GOT3 (cell line): ENCODE data around the gene NEO1.

Experiments
- DNase-seq: peaks from one replicate; lab custom pipeline; 2025; ENCODE audit warnings: mixed read lengths; lab: John Stamatoyannopoulos, UW

The NEO1 gene

DNA sequence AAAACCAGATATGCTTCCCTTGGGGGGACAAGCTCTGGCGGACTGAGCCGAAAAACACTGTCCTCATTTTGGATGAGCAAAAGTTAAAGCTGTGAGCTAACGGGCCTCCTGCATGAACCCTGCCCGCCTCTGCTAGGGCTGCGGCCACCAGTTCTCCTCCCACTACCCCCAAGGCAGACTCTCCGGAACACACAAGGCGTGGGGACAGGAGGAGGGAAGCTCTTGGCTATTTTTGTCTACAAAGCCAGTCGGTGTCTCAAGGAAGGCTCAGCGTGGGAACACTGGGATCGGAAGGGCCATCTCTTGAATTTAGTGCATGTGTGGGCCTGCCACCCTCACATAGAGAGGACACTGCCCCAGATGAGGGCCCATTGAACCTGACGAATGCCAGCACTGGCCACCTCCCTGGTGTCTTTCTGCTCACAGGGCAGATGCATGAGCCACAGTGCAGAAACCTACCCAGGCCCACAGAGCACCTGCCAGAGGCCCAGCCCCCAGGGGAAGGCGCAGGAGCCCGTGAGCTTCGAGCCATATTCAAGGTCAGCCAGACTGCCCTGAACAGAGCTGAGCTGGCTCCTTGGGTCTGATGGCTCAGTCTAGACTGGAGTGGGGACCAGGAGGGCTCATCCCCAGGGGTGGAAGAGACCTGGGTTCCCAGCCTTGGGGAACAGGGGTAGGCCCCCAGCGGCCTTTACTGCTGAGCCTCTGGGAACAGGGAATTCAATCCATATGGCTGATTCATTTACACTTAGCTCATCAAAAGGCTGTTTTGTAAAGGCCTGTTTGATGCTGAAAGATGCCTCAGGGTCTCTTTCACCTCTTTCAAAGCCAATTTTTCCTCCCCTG, 278.2 kb downstream of the NEO1 start:
- DNase-seq = no peak

DNA sequence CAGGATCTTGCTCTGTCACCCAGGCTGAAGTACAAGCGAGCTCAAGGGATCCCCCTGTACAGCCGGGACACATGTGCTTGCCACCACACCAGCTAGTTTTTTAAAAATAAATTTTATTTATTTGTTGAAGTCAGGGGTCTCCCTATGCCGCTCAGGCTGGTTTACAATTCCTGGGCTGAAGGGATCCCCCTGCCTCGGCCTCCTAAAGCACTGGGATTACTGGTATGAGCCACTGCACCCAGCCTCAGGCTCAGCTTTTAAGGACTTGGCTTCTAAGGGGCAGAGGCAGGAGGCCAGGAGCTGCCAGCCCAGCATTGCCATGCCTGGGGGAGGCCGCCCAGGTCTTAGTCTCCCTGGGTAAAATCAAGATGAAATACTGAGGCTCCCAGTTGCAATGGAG, 279.2 kb downstream of the NEO1 start:
- DNase-seq = no peak

DNA sequence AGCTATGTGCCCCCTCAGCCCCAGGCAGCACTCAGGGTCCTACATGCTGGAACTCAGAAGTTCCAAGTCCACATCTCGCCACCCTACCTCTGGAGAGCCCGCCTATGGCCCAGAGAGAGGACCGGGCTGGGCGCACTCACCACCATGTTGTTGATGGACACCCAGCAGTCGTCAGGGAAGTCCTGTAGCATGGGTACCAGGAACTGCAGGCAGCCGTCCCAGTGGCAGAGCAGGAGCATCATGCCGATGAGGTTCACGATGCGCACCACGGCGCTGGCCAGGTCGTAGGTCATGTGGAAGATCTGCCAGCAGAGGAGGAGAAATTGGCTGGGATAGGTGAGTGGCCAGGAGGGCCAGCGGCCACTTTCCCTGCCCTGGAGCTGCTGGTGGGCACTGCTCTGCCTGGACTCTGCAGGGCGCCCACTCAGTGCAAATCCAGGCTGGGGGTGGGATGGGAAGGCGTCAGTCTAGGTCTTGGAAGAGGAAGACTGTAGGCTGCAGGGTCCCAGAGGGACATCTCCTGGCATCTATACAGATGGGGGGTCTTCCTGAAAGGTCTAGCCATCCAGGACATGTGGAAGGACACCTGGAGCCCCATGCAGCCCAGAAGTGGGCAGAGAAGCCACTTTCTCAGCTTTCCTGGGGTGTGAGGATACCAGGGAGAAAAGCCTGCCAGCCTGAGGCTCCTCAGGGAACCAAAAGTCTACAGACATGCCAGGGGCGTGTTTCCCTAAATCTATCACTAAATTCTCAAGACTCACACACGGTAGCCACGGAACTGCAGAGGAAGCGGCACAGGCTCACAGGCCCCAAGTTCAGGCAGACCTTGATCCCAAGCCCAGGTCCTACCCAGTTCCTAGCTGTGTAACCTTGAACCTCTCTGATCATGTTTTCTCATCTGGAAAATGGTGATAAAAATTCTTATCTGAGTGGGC, 280.0 kb downstream of the NEO1 start:
- no peak for DNase-seq

DNA sequence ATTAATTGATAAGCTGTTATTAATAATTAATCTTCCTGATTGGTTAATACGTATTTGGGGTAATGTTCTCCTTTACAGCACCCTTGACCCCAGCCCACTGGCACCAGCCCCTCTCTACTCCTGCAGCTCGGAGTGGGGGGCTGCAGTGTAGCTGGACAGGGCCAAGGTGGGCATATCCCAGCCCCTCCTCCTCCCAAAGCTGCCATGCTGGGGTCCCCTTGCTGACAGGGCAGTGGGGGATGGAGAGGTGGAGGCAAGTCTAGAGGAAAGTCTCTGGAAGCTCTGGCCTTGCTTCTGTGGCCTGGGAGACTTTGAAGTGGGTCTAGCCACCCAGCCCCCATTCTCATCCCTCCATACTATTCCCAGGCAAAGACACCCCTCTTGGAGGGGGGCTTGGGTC, 280.7 kb downstream of the NEO1 start:
- DNase-seq = no peak

DNA sequence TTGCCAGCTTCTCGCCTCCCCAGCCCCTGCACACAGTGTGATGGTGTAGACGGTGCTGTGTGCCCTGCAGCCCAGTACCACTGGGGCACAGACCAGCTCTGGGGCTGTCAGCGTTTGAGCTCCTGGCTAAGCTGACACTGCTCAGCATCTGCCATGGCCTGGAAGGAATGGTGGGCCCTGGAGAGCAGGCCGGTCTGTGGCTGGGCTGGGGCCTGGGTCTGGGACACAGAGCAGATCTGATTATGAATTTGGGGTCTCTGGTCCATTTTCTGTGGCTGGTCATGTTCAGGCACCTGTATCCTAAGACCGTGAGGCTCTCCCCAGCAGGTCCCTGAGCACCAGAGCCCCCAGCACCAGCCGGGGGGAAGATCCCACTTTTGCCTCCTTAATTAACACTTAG, 281.8 kb downstream of the NEO1 start:
- no peak for DNase-seq

DNA sequence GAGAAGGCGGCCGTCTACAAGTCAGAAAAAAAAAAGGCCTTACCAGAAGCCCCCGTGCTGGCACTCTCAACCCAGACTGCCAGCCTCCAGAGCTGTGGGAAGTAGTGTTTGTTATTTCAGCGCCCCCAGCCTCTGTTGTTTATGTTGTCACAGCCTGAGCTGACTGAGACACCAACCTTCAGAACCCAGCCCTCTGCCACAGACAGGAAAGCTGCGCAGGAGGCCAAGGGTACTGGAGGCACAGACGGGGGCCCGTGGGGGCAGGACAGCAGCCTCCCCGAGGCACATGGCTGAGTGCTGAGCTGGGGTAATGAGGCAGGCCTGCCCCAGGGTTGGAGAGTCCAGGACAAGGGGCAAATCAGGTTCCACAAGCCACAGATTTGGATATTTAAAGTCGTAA, 282.8 kb downstream of the NEO1 start:
- no peak for DNase-seq

DNA sequence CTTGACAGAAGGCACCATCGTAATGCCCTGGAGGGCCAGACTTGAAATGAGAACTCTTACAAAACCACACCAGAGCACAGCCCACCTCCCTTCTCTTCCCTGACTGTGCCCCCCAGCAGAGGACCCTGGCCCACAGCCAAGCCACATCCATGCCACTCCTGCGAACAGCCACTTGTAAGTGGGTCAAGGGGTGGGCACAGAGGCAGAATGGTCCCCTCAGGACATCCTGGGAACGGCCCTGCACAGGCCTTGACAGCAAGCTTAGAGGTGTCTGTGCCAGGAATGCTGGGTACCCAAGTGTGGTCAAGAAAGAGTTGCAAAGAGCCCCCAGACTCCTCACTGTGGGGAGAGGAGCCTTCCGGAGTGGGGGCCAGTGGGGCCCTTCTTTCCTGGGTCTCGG, 283.2 kb downstream of the NEO1 start:
- DNase-seq = no peak

DNA sequence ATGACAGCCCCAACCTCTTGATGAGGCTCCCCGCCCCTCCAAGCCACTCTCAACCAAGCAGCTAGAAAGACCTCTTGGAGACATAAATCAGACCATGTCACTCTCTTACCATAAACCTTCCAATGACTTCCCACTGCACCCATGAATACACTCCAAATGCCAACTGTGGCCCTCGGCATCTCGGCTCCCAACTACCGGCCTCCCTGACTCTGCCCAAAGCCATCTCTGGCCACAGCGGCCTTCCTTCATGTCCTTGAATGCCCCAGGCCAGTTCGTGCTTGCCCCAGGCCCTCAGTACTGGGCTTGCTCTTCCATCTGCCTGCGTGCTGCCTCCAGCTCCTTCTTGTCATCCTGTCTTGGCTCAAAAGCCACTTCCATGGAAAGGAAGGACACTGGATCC, 284.5 kb downstream of the NEO1 start:
- DNase-seq = no peak

DNA sequence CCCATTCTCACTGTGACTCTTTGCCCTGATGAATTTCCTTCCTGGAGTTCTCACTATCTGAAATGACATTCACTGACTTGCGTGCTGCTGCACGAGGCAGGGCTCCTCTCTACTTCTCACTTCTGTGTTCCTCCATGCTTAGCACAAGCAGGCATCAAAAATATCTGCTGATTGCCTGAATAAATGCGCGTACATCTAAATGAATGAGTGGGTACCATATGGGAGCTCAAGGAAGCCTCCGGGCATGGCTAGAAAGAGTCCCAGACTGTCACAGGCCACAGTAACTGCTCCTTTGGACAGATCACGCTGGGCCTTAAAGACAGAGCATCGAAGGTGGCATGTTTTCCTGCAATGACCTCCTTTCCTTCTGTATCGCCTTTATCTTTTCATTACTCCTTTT, 284.9 kb downstream of the NEO1 start:
- no peak for DNase-seq

DNA sequence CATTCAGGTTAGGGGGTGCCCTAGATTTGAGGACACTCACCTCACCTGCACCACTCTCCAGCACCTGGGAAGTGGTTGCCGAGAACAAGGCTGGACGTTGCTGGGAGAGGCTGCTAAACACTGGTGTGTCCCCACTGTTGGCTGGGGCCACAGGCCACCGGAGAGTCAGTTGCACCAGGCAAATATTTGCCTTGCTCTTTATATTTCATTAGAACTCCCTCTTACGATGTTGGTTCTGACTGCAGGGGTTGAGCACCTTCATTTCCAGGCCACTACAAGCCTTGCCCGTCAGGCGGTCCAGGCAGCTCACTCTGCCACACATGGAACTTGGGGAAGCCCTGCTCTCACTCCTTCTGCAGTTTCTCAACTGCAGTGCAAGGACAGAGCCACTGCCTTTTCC, 285.8 kb downstream of the NEO1 start:
- no peak for DNase-seq

DNA sequence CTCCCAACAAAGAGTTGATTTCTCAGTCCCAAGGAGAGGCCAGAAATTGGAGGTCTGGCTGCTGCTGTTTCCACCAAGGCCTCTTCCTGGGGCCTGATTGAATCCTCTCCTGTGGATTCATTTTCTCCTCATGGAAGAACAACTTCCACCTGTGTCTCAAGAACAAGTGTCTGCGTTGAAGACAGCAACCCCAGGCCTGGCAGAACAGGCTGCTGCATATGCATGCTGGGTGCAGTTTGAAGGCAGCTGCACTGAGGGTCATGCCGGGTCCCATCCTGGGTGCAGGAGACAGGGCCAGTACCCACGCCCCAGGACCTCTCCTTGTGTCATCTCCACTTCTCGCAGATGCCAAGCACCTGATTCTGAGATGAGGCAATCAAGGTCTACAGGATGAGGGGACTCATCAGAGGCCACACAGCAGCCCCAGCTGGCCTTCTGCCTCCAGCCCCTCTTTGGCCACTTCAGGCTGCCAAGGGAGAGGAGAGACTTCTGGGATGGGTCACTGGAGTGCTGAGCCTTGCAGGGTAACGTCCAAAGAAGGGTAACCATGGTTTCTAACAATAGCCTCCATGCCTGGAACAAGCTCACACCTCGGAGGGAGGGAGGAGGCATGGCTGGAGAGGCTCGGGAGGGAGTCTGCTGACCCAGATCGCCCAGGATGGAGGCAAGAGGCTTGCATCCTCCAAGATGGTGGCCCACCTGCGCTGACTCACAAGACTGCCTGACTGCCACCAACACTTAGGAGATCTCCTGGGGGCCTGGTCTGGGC, 286.5 kb downstream of the NEO1 start:
- DNase-seq = no peak

DNA sequence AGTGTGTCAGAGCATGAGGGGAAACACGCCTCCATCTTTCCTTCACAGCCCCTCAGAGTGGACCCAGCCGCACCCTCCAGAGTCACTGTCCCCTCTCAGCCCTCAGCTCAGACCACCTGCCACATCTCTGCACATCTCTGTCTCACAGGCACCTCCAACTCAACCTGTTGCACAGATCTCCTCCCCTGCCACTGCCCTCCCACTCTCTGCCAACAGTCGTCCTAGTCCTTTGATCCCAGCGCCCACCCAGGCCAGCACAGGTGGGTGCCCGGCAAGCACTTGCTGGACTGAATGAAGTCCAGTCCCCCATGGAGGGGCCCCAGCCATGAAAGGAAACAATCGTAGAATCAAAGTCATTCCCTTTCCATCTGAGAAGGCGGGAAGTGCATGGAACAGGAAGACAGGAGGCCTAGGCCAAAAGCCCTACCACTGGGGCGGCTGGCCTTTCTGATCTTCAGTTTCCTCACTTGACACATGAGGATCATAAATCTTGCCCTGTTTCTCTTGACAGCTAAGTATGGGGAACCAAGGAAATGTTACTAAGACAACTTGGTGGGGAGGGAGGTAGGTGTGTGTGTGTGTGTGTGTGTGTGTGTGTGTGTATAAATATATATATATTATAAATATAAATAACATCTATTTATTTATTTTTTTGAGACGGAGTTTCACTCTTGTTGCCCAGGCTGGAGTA, 288.4 kb downstream of the NEO1 start:
- no peak for DNase-seq

DNA sequence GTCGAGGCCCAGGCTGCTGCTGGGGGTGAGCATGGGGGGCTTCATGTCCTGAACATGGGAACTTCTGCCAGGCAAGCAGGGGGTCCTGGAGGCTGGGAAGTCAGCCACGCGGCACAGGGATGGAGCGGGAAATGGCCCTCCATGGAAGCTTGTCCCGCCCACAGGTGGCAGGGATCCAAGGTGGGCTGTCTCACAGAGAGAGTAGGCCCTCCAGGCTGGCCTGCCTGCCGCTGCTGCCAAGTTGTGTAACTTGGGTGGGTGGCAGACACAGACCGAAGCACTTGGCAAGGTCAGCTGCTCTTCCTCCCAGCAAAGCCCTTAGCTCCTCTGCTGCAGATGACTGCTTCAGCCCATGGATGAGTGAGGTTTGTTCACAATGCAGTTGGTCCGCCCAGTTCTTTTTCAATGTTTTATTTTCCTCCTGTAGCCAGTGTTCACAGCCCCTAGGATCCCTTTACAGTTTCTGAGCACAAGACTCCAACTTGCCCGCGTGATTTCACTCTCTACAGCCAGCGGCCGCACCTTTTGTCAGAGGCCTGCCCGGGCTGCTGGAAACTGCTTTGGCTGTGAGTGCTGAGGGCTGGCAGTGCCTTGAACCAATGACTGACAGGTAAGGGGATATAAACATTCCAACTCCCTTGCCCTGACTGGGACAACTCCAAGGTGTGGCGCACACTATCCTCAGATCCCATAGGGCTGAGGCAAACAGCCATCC, 289.8 kb downstream of the NEO1 start:
- no peak for DNase-seq

DNA sequence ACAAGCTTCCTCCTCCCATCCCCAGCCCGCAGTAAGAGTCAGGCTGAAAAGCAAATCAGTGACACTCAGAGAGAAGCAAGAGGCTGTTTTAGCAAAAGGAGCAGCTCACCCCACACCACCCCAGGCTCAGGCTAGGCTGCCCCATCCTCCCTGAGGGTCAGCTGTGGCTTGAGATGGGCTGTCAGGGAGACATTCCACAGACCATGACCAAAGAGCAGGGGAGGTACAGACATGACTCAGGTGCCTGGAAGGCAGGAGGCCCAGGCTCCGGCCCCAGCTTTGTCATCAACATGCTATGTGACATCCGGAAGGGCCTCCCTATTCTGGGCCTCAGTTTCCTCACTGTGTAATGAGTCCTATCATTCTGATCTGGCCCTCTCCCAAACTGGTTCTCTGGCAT, 291.8 kb downstream of the NEO1 start:
- no peak for DNase-seq

DNA sequence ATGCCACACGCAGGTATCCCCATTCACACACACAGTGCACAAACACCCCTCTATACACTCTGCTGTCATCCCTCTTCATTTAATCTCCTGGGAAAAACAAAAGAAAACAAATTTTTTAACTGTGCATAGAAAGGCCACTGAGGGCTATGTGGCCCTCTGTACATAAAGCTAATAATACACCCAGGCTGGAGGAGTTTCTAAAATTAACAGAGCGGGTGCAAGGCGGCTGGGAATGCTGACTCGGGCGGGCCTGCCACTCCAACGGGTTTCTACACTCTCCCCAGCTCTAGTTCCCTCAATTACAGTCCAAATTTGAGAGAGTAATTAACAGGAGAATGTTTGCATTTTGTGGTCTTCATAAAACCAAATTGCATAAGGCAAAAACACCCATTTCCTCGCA, 293.4 kb downstream of the NEO1 start:
- no peak for DNase-seq

DNA sequence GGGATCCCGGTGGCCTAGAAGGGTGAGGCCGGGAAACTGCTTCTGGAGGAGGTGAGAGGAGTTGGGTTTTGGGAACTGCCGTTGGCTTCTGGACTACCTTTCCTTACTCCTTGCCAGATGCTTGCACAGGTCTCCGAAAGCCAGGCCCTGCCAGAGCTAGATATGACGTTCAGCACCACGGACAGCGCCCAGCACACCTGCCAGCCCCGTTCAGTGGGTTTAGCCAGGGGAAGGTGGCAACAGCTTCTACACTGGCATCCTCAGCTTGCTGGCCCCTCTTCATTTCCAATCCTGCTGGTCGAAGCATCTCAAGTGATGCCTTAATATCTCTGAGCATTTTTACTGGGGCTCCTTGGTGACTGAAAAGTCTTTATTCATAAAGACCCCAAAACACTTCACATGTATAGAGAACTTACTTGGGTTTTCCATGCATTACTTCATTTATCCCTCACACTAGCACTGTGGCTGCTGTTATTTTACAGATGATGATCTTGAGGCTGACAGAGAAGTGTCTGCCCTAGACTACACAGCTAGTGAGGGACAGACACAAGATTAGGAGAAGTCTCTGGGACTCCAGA, 294.6 kb downstream of the NEO1 start:
- DNase-seq = no peak

DNA sequence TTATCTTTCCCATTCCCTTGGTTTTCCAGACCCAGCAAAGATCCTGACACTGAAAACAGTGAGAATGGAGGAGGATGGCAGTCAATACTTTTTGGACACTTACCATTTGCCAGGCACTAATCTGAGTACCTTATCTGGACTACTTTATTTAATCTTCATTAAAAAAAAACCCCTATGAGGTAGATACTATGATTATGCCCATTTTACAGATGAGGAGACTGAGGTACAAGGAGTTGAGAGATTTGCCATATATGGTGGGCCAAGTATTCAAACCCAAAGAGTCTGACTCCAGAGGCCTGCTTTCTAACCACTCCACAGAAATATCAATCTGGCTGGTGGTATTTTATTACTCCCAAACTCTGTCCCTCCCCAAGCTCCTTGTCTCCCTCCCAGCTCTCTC, 296.9 kb downstream of the NEO1 start:
- DNase-seq = no peak

DNA sequence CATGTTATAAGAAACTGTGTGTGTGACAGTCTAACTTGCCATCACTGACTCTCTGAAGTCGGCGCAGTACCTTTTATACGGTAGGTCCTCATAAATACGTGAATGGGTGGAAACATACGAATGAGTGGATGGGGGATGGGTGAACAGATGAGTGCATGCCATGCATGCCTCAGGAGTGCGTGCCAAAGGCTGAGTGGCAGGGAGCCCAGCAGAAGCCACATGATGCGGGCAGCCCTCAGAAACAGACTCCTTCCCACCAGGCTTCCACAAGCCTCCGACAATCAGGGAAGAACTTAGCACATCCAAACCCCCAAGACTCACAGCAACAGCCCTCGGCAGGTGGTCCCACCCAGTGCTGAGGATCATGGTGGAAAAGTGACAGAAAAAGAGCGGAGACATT, 299.8 kb downstream of the NEO1 start:
- no peak for DNase-seq

DNA sequence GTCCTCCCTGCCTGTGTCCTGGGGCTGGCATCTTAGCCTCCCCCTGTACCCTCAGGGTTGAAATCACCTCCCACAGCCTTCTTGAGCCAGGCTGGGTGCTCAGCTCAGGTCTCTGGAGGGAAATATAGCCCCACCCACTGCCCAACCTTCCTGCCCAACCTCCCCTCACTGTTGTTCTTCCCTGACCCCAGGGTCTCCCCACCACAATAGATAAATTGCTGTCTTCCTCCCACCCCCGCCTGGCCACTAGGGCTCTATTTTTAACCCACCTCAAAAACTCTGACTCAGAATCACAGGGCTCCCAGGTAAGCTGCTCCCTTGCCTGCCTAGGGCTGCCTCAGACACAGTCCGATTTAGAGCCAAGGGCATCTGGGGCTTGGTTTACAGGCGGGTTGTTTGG, 301.5 kb downstream of the NEO1 start:
- DNase-seq = no peak

DNA sequence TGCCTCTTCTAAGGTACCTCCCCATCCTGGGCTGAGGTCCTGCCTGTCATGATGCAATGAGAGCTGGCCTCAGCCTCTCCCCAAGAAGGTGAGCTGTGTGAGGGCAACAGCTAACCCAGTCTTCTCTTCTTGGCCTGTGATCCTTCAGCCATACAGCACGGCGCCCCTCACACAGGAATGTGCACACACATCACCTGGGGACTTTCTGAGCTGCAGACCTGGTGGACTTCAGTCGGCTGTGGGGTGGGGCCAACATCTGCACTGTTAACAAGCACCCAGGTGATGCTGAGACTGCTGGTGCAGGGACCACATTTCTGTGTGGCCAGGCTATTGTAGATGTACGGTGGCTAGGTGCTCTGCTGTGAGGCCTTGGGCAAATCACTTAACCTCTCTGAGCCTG, 302.0 kb downstream of the NEO1 start:
- no peak for DNase-seq
